Muscle of arm (tissue), 14 donors: ENCODE measurements around the gene AP4S1. TPM values are rescaled to one million over a fixed set of nuclear protein-coding genes. Genes with fewer than 3 reads are reported as not detected.

Experiments used
- DNase-seq: peaks from one replicate; pipeline ENCODE4 v3.0.0-alpha.2; 2013
- long read RNA-seq, 11 donors: transcript quantifications; one replicate each; lab custom pipeline, GENCODE V29; 2026
- polyA plus RNA-seq, 12 donors: library from polyadenylated mRNA; unstranded; fragments of 120-200 nt; gene quantifications; one replicate each; pipeline ENCODE4 v1.2.1, GENCODE V29; 2013; ENCODE audit not compliant: insufficient read length in 12 of 12

The AP4S1 gene
- 10 to 100 TPM in 10 of 12 donors, 1 to 10 TPM in 1, not detected in 1; 9.4 to 20.8 (median 15.1) TPM for polyA plus RNA-seq
- long read RNA-seq, donor 1, partial matches to known transcripts: 0 of 5 reads
- long read RNA-seq, donor 1, other reads (novel, unspliced or antisense): 0 of 5 reads
- long read RNA-seq, donor 2, partial matches to known transcripts: 0 of 2 reads
- long read RNA-seq, donor 2, other reads (novel, unspliced or antisense): 0 of 2 reads
- long read RNA-seq, donor 3, partial matches to known transcripts: 0 of 1 reads
- long read RNA-seq, donor 3, other reads (novel, unspliced or antisense): 0 of 1 reads
- long read RNA-seq, donor 4: 0 reads
- long read RNA-seq, donor 5, partial matches to known transcripts: 0 of 1 reads
- long read RNA-seq, donor 5, other reads (novel, unspliced or antisense): 0 of 1 reads
- long read RNA-seq, donor 6, partial matches to known transcripts: 0 of 2 reads
- long read RNA-seq, donor 6, other reads (novel, unspliced or antisense): 0 of 2 reads
- long read RNA-seq, donor 7, partial matches to known transcripts: 0 of 2 reads
- long read RNA-seq, donor 7, other reads (novel, unspliced or antisense): 0 of 2 reads
- long read RNA-seq, donor 8, transcript AP4S1-206 (5 exons, 1,012 nt): major isoform, 8 of 9 reads
- long read RNA-seq, donor 8, partial matches to known transcripts: 0 of 9 reads
- long read RNA-seq, donor 8, other reads (novel, unspliced or antisense): 0 of 9 reads
- long read RNA-seq, donor 9, partial matches to known transcripts: 0 of 1 reads
- long read RNA-seq, donor 9, other reads (novel, unspliced or antisense): 0 of 1 reads
- long read RNA-seq, donor 10, partial matches to known transcripts: 0 of 1 reads
- long read RNA-seq, donor 10, other reads (novel, unspliced or antisense): 0 of 1 reads
- long read RNA-seq, donor 11, partial matches to known transcripts: 0 of 4 reads
- long read RNA-seq, donor 11, other reads (novel, unspliced or antisense): 0 of 4 reads

DNA sequence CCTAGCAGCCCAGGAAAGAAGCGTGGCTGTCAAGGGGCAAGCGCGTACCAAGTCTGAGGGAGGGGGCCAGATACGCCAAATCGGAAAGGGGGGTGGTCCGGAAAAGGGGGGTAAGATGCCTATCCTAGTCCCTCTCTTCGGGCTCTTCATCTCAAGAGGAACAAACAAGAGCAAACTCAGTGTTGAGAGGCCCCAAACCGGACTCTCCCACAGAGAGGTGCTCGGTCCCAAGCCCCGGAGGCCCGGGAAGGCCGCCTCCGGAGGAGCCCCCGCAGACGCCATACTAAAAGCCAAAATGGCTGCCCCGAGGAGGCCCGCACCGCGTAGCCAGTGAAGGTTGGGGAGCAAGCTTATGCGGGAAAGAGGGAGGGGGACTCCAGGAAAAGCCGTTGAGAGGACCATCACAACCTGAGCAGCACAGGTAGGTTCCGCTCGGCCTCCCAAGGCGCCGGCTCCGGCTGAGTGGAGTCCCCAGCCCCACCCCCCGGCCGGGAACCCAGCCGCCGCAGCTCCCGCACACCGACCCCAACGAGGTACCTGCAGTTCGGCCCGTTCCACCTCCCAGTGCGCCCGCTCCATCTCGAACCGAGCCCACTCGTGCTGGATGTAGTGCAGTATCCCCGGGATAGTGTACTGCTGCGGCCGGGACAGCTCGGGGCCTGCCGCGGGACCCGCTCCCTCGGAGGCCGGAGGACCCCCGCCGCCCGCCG lies at the start of gene AP4S1:
Gene AP4S1, plus strand, starts transcription at position 283 of the 710 bp plus-strand sequence. CDS start 40,548 bp downstream, outside the sequence.
- DNase-seq: peak; percentile 54

DNA sequence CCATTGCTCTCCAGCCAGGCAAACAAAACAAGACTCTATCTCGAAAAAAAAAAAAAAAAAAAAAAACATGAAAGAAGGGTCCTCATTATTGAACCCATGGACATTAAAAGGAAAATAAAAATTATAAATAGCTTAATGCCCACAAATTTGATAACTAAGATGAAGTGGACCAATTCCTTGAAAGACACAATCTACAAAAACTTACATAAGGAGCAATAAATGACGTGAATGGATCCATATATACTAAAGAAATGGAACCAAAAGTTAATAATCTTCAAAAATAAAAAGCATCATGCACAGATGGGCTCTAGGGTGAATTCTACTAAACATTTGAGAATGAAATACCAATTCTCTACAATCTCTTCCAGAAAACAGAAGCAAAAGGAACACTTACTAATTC lies 47.7 kb upstream of the AP4S1 start:
- DNase-seq: no peak

GRCh38 chr14:30980106-30980704 lies 45.2 kb upstream of the AP4S1 start:
- peak; percentile 63 for DNase-seq

GRCh38 chr14:30980980-30981379 lies 44.5 kb upstream of the AP4S1 start:
- no peak for DNase-seq

- DNase-seq: no peak
Measured at GRCh38 chr14:30982533-30982932, 42.9 kb upstream of the AP4S1 start.

DNA sequence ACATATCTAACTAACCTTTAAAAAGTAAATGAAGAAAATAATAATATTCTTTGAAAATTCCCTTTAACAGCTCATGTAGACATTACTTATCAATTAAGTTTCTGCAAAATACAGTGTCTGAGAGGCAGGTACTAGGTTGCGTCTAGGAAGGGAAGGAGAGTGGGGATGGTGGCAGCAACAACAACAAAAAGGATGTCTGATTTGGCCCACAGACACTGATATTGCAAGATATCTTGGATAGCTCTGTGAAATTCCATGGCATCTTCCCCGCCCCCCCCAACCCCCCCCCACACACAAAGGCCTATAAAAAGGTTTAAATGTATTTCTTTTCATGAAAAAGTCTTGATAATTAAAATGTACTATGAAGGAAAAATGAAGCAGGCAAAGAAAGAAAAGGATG lies 41.6 kb upstream of the AP4S1 start:
- no peak for DNase-seq

DNA sequence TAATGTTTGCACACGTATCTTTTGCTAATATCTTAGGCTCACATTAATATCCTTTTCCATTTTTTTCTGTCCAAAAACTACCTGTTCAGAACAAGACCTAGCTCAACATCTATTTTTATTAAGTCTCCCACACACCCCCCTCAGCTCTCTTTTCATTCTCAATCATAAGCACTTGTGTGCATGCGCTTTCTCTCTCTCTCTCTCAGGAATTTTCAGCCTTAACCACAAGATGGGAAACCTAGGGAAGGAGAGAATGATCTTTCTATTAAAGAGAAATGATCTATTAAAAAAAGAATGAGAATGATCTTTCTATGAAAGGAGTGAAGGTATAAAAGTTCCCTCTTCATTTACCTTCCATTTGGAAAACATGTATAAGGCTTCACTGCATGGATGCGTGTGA lies 39.7 kb upstream of the AP4S1 start:
- DNase-seq: no peak

DNA sequence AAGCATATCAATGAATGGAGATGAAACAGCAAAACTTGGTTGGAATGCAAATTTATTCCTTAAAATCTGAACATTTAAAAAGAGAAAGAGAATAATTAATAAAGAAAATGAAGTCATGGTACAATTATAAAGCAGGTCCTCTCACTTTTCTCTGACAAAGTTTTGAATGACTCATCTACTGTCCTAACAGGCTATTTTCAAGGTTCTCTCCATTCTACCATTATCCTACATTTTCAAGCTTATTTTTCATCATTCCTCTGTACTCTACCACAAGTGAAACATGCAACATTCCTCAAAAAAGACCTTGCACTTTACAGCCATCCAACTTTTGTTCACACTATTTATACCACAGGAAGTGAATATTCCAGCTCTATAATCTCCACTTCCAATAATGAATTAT lies 36.9 kb upstream of the AP4S1 start:
- DNase-seq: no peak

DNA sequence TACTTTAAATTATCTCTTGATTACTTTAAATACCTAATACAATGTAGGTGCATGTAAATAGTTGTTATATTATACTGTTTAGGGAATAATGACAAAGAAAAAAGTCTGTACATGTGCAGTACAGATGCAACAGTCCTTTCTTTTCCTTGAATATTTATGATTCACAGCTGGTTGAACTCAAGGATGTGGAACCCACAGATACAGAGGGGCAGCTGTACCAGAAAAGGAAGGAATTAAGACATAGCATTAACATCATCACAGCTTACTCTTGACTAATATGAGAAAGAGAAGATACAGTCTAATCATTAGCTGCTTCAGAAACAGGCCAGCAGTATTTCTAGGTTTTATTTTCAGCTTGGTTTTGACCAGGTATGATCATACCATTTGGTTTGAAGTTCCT lies 34.7 kb upstream of the AP4S1 start:
- DNase-seq: no peak

- DNase-seq: no peak
Measured at GRCh38 chr14:30991408-30991807, 34.0 kb upstream of the AP4S1 start.

GRCh38 chr14:30993071-30993470 lies 32.4 kb upstream of the AP4S1 start:
- DNase-seq: no peak

DNA sequence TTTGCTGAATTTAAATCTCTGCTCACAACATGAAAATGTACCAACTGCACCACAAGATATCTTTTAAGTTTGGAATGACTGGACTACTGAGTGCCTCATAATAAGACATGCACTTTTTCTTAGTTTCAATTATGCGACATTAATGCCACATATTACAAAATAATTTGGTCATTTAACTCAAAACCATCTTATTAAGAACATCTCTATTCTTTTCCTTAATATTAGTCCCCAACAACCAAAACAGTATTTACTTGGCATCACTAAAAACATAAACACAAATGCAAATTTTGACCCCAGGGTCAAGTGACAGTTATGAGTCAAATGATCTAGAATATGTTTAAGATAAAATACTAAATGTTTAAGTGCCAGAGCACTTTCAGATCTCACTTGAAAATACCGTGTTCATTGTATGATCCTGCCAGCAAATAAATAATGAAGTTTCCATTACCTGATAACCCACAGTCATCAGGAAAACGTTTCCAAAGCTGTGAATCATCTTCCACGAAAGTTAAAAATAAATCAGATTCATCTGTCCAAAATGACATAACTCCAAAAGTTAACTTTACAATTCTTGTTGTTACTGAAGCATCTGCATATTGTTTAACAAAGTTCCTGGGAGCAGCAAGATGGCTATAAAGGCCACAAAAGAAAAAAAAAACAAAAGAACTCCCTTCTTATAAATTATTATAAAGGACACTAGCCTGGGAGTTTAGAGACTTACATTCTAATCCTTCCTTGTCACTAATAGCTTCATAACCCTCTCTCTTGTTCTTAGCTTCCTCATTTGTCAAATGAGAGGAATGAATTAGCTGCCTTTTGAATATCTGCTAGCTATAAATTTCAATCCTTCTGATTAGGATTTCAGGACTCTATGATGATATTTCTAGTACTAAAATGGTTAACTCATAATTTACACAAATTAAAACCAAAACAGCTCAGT lies 30.5 kb upstream of the AP4S1 start:
- DNase-seq: peak; percentile 50

DNA sequence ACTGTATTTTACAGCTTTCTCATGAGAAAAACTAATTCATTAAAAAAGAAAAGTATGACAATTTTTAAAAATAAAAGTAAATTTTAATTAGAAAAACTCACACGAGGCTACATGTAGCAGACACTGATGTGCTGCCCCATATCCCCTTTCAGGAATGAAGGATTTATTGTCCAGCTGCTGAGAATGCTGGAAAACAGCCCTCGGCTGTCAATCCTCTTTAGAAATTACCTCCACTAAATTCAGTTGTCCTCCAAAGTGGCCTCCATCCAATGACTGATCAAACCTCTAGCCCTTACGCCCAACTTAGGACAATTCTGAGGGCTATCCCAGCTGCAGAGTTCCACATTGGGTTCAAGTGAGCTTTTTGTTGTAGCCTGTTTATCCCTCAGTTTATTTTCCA lies 29.8 kb upstream of the AP4S1 start:
- no peak for DNase-seq

DNA sequence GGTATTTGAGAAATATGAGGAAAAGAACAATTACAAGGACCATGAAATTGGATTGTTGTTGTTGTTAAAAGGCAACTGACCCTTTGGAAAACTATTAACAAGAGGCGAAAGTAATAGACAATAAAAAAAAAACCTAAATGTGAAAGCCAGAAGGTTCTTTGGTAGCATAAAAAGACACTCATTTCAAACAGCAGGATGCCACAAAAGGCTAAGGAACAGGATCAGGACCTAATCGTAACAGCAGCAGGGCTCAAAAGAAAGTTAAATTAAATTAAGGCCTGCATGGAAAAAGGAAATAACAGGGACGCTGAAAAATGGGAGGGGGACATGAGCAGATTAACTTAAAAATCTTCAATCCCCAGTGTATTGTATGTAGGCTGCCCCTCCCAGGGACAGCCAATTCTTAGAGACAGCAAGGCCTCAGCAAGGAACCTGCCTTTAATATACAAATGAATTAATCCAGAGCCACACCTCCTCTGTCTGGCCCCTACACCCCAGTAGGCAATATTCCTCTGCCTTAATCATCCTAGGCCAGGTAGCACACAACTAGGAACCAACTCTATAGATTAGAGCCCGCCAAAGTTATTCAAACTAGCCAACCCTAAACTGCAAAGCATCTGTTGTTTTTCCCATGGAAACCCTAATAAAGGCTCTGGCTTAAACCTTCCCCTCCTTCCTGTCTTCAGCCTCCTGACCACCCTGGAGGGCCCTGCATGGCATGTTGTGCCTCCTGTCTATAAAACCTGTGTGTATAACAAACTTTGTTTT lies 28.4 kb upstream of the AP4S1 start:
- no peak for DNase-seq

- no peak for DNase-seq
Measured at GRCh38 chr14:30998100-30998706, 27.2 kb upstream of the AP4S1 start.

DNA sequence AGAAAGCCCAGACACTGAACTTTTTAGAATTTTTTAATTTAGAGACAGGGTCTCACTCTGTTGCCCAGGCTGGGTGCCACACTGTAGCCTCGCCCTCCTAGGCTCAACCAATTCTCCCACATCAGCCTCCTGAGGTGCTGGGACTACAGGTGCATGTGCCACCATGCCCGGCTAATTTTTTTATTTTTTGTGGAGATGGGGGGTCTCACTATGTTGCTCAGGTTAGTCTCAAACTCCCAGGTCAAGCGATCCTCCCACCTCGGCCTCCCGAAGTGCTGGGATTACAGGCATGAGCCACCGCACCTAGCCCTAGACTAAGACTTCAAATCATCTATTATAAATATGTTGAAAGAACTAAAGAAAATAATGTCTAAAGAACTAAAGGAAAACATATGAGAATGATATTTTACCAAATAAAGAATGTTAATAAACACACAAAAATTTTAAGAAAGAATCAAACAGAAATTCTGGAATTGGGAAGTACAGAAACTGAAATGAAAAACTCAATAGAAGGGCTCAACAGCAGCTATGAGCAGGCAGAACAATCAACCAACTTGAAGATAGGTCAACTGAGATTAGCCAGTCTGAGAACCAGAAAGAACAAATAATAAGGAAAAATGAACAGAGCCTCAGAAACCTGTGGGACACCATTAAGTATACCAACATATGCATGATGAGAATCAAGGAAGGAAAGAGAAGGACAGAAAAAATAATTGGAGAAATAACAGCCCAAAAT lies 26.2 kb upstream of the AP4S1 start:
- no peak for DNase-seq

GRCh38 chr14:31000629-31001338 lies 24.7 kb upstream of the AP4S1 start:
- no peak for DNase-seq

GRCh38 chr14:31001339-31001658 lies 24.1 kb upstream of the AP4S1 start:
- DNase-seq: no peak
